DOHH2 (cell line): ENCODE data around the gene DLG1.

Experiments used
- CTCF ChIP-seq: fragments of 200-600 bp; sonication (generic); IDR thresholded peaks from one replicate; pipeline ENCODE4 v1.5.1; 2014; ENCODE audit warnings: antibody characterized with exemption, mild to moderate bottlenecking, low read depth, low read length; ENCODE audit not compliant: poor library complexity, severe bottlenecking
- EZH2phosphoT487 ChIP-seq: fragments of 200-600 bp; sonication (generic); IDR thresholded peaks from 2 replicates; pipeline ENCODE4 v1.6.1; 2017; ENCODE audit warnings: borderline replicate concordance, mild to moderate bottlenecking, antibody characterized with exemption, low read length, moderate library complexity, mixed read lengths

GRCh38 chr3:197083486-197083885 lies 214.9 kb downstream of the DLG1 start:
- no peak for TF ChIP-seq CTCF
- no peak for TF ChIP-seq EZH2phosphoT487
